ENCODE data around the gene PRR9.

PRR9 gene

DNA sequence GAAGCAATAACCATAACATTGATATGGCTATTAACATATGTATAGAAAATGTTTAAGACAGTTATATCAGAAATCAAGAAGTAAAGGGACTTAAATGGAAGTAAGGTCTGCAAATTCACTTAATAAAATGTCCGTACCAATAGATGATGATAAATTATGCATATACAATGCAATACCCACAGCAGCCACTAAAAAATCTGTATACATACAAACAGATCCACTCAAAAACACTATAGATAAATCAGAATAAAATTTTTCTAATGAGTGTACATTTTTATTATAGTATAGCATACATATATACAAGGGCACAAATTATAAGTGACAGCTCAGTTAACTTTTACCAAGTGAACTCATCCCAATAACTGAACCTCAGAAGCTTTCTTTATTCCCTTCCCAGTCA, 48.1 kb downstream of the PRR9 start:
- DNase-seq (ENCODE audit: low read depth), result no peak
